ENCODE data around the gene EYS. TPM values are rescaled to one million over a fixed set of nuclear protein-coding genes. Genes with fewer than 3 reads are reported as not detected.

Gene EYS
- total RNA-seq, 1 experiment from 2014 or later, result not detected

DNA sequence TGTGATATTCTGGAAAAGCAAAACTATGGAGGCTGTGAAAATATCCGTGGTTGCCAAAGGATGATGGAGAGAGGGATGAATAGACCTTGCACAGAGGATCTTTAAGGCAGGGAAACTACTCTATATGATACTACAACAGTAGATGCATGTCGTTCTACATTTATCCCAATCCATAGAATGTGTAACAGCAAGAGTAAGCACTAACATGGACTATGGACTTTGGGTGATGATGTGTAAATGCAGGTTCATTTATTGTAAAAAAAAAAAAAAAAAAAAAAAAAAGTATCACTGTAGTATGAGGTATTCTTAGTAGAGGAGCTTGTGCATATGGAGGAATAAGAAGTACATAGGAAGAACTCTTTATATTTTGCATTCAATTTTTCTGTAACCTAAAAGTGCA, 1563.9 kb downstream of the EYS start:
- DNase-seq (ENCODE audit: low read depth), result no peak

DNA sequence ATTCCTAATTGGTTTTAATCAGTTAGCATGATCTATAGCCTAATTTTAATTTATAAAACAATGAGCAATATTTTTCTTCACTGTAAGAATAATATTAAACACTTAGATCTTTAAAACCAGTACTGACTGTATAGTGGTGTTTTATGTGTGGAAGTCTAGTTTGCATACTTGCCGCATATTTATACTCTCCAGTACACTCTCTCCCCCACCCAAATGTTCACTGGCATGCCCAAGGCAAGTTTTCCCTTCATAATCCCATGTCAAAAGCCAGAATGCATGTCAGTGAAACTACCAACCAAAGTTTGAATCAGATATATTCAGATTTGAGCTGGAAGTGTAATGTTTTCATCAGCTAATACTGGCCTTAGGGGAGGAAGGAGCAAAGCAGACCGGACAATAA, 1565.3 kb downstream of the EYS start:
- no peak for DNase-seq (ENCODE audit: low read depth)

DNA sequence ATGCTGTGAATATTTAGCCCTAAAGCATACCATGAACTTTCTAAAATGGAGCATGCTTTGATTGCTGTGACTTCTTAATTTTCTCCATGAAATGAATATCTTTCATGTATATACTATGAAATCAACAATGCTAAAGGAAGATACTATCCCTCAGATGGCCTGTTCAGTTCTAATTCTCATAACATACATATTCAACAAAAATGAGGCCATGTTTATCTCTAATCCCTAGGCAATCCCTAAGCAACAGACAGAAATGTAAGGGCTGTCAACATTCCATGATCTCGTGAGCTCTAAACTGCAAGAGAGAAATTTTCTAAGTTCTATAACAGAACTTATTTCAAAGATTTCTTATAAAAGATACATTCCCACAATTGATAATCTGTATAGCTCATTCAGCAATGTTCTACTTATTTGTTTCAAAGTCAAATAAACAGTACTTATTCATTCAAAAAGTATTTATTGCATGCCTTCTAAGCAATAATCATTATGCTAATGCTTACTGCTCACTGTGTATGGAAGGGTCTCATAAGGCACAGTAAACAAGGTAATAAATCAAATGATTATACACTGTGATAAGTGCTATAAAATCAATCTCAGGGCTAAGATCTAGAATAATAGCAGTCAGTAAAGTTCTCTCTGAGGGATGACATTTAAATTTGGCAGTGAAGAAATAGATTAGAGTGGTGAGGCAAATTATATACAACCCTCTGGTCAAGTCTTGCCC, 1578.6 kb downstream of the EYS start:
- DNase-seq (ENCODE audit: low read depth), result no peak

DNA sequence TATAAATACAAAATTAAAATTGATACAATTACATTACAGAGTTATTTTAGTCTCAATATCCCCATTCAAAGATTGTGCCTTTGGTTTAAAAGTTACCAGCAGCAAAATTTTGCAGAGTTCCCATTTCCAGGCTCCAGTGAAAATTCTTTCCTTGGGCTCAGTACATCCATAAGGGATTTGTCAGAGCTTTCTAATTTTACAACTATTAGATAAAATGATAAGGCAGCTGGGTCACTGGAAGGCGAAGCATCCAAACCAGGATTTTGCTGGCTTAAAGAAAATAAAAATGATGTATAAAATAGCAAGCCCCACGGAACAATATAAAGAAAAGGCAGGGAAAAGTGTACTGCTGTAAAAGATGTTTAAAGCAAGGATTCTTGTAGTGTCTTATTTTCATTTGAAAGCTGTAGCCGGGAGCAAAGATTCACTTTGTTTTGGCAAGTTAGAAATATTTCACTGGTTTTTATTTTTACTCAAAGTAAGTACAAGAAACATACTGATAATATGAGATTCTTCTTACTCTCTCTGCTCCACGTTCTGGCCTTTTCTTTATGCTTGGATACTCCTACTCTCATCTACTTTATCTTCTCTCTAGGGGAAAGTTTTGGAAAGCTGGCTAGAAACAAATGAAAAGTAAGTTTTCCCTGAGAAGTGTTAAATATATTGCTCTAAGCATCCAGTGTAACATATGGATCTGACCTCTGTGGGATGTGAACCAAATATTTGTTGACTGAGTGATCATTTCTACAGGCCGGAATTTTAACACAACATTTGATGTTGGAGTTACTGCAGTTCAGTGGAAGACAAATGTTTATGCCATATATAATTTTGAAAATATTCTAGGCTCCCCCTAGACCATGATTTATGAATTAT, 1583.0 kb downstream of the EYS start:
- DNase-seq (ENCODE audit: low read depth), result no peak

DNA sequence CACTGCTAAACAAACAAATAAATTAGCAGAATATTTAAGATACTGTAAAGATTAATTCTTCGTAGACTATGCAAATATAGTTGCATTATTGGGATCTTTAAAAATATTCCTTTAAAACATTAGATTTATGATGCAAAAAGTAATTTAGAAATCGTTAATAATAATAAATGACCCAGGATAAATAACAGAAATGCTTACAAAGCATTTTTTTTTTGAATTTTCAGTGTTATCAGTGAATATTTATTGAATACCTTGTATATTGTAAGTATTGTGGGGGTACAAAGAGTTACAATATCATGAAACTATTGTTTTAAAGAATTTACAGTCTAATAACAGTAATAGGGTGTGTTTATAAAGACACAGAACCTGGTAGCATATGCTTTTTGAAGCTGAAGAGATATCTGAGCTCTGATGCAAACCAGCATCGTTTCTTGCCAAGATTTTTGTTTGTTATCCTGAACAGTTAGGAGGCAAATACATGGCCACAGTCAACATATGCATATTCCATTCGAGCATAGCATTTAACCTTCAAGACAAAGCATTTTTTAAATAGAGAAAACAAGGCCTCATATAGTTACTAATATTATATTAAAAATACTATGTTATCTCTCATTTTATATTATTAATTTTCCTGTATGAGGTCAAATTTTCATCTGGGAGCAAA, 1584.2 kb downstream of the EYS start:
- DNase-seq (ENCODE audit: low read depth), result no peak

DNA sequence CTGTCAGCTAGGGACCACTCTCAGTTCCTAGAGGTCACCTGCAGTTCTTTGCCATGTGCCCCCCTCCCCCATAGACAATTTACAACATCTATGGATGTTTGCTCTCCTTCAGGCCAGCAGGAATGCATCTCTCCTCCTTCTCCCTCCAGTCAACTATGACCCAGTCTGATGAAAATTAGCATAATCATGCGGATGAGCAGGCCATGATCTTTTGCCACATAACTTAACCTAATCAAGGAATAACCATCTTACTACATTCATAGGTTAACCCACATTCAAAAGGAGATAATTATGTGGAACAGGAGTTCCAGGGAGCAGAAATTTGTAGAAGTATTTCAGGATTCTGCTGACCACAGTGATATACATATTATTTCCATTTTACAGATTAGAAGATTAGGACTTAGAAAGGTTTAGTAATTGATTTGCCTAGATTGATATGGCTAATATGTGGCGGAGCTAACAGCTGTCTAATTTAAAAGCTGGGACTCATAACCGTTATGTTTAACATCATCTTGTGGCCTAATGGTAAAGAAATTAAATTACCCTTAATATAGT, 1585.9 kb downstream of the EYS start:
- no peak for DNase-seq (ENCODE audit: low read depth)

DNA sequence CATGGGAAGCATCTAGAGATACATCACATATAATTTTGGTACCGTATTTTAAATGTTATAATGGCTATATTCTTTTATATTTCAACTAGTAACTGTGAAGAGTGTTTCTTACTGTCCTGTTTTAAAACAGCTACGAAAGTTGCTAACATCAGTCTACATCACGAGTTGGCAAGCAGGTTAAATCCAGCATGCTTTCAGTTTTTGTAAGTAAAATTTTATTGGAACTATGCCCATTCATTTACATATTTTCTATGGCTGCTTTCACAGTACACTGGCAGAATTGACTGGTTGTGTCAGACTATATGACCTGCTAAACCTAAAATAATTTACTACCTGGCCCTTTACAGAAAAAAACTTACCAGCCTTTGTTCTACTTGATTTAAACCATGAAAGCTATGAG, 1593.3 kb downstream of the EYS start:
- no peak for DNase-seq (ENCODE audit: low read depth)

DNA sequence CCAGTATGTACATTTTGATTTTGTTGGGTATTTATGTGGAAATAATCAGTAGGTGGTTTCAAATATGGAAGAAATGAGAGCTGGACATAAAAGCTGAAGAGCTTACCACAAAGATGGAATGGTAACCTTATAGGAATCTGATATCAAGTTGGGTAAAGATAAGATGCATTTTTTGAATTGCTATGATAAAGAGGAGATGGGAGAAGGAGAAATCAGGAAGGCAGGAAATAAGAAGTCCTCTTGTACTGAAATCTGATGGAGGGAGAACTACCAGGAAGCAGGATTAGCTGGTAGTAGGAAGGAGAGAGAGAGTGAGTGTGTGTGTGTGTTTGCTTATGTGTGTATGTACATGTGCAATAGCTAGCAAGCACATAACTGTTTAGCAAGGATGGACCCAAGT, 1603.0 kb downstream of the EYS start:
- DNase-seq (ENCODE audit: low read depth), result no peak

DNA sequence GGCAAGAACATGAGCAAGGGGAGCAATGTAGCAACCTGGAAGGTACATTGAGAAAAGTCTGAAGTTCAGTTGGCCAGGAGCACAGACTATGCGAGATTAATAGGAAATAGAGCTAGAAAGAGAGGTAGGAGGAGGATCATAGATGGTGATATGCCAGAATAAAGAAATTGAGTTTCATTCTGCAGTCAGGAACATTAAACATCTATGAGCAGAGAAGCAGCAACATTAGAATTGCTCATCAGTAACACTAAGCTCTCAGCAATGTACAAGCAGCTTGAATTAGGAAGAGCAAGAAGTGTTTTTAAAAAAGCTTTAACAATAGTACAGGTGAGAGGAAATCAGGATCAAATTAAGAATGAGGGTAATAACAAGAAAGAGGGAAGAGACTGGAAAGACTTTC, 1603.5 kb downstream of the EYS start:
- no peak for DNase-seq (ENCODE audit: low read depth)

DNA sequence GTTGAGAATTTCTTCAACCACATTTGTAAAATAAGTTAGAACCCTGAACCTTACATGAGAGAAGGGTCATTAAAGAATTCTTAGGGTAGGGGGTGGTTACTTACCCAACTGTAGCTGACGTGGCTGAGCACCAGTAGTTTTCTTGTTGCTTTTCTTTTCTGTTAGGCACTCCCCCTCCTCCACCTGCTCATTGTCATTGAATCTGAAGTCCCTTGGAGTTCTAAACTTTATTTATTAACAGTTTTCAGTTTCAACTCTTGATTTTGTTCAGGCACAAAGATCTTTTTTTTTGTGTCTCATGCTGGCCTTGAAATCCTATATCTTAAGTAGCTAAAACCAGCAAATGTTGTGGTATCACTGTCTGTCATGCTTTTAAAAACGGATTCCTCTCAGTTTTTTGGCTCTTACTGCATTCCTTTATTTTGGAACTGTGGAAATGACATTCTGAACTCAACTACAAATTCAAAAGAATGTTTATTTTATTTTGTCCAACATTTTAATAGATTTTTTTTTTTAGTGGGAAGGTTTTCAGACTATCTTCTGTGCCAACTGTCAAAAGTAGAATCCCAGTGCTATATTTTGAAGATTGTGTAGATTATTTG, 1606.2 kb downstream of the EYS start:
- no peak for DNase-seq (ENCODE audit: low read depth)

DNA sequence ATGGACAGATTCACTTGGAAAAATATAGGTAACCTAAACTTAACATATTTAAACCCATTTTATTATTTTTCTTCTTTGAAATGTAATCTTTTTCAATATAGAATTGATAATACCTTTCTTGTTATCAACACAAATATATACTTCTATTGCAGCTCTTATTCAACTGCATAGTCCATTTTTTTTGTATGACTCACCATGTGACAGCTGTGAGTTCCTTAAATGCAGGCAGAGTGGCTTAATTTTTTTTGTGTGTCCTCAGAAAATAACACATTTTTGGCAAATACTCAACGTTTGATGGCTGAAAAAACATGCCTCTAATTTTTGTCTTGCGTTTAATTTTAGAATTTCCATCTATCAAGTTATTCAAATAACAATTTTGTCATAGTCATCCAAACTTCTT, 1616.7 kb downstream of the EYS start:
- no peak for DNase-seq (ENCODE audit: low read depth)

DNA sequence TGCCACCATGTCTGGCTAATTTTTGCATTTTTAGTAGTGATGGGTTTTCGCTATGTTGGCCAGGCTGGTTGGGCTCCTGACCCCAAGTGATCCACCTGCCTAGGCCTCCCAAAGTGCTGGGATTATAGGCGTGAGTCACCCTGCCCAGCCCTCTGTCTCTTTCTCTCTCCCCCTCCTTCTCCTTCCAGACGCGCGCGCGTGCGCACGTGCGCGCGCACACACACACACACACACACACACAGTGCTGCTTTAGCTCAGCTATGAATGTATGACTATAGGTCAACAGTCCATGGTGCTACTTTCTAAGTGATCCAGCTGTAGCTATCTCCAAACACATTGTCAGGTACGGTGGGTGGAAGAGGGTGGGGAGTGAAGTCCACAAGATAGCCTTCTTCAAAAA, 1621.9 kb downstream of the EYS start:
- no peak for DNase-seq (ENCODE audit: low read depth)

DNA sequence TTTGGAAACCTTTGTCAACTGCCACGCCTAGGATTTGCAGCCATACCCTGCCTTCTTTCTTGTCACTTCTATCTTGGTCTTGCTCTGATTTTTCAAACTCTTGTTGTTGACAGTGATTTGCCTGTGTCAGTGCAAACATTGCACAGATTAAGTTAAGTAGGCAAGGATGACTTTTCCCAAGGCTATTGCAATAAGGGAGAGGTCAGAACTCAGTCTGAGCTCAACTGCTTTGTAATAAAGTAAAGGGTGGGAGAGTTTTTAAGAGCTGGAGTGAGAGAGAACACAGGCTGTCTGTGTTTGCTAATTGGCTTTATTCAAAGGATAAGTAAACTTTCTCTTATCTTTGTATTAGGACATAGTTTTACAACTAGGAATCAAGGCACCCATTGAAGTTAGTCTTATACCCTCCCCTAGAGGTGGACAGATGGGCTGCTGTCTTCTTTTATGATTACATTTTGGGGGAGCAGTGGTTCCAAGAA, 1622.8 kb downstream of the EYS start:
- DNase-seq (ENCODE audit: low read depth), result no peak

DNA sequence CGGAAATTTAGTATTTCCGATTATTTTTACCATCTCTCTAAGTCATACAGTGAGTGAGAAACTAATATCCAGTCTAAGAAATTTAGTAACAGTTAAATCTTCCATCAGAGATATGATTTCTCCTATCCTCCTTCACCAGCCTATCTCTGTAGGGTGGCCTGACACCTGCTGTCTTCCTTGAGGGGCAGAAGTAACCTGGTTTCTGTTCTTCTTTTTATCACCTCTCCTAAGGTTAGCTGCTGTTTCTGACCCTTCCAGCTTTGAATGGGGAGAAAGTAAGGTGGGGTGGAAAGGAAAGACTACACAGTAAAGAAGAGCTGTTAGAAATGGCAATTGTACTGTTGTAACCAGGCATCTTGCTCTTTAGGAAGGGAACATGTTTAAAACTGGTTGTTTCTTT, 1623.8 kb downstream of the EYS start:
- no peak for DNase-seq (ENCODE audit: low read depth)

DNA sequence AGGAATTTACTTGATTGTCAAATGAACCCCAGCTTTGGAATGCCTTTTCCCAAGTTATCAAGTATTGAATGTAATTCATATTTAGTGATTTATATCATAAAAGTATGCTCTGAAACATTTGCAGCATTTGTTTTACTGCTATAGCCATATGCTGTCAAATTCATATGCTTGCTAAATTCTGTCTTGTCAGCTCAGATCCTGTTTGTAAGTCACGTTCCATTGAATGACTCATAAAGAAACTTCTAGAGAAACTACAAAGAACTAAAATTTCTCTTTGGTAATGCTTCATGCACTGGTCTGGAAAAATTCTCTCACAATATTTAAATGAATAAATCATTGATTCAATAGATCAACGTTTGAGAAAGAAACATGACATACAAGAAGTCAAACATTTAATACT, 1625.6 kb downstream of the EYS start:
- no peak for DNase-seq (ENCODE audit: low read depth)

DNA sequence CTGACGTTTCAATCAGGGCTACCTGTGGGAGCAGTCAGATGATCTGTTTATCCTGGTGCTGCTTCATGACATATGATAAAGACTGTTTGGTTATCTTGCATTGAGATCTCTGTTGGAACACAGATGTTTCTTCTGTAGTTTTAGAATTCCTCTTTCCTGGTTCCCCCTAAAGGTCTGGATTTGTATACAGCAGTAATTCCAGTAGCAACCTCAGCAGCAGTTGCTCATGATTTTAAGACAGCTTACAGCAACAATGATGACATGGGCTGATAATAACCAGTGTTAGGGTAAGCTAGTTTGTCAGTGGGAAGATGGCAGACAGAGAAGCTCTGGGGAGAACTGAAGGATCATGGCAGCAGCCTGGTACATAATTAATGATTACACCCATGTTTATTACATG, 1632.0 kb downstream of the EYS start:
- no peak for DNase-seq (ENCODE audit: low read depth)

DNA sequence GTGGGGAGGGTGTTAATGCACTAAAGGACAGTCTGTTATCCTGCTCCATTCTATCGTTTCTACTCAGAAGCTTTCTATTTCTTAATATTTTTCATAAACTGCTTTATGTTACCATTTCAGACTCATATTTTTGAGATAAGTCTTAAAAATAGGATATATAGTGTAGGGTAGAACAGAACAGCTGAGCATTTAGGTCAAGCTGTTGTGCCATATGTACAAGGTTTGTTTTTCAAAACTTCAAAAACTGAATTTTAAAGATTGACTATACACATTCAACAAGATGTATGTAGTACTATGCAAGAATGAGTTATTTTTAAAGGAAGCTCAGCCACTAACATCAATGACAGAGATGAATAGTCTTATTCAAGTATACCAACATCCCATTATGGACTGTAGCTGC, 1634.3 kb downstream of the EYS start:
- DNase-seq (ENCODE audit: low read depth), result no peak

DNA sequence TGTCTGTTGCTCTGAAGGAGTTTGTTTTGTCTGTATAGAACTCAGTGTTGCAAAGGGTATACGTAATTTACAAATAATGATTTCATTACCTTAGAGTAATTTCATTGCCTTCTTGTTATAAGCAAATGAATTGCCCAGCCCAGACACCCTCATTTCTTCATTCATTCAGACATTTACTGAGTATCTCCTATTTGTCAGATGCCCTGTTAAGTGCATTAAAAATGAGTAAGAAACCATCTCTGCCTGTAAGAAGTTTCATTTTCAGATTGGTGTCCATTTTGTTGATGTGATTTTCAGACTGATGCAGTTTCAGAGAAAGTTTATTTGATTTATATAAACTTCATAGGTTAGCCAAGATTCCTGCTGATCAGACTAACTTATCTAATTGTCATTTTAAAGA, 1642.1 kb downstream of the EYS start:
- no peak for DNase-seq (ENCODE audit: low read depth)

DNA sequence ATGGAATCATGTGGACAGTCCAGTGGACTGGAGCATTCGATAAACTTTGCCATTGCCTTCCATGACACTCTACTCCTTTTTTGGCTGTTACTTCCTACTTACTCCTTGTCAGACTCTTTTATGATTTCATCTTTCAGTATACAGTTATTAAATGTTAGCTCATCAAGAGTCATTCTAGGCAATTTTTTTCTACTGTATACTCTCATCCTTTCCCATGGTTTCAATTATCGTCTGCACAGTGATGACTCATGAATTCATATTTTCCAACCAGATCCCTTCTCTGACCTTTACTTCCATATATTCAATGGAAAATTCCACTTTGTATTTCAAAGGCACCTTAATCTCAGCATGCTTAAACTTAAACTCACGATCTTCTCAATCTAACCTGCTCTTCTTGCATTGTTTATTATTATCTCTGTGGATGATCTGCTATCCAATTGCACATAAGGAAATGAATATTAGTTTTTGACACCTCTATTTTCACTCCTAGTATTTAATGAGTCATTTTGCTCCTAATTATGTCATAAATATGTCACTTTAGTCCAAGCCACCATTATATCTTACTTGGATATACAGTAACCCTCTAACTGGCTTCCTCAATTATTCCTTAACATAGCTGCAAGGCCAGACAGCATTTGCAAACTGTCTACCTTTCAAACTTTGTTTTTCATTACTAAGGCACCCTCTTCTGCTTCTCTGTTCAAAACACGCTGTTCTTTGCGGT, 1643.9 kb downstream of the EYS start:
- no peak for DNase-seq (ENCODE audit: low read depth)

DNA sequence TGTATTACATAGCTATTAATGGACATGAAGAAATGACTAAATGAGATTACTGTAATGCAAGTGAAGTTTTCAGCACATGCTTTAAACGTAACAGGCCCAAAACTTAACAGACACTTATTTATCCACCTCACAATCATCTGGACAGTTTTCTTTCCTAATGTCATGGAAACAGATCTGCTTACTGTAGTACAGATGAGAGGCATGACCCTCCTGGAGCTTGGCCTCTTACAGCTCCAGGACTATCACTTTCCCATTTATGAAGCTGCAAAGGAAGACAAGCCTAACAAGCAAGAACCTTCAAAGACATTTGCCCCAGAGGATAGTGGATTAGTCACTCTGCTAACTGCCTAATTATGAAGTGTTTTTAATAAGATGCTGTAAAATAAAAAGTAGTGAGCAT, 1652.2 kb downstream of the EYS start:
- no peak for DNase-seq (ENCODE audit: low read depth)

DNA sequence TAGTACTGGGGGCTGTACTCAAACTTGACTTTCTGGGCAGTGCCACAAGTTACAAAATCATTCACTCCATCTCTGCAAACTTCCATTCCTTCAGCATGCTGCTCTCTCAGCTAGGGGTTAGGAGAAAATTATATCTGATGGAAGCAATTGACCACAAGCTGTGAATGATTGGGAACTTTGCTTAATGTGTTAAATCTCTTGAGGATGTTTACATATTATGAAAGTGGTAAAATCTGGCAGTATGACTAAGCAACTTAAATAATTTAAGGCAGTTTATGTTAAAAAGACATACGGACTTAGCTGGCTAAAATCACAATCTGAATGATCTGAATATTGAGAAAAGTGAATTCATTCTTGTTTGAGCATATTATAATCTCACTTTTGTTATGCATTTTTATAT, 1656.4 kb downstream of the EYS start:
- no peak for DNase-seq (ENCODE audit: low read depth)

All from Daoy (cell line).